Measurements from ENCODE around the gene TNFRSF1B.

DNA sequence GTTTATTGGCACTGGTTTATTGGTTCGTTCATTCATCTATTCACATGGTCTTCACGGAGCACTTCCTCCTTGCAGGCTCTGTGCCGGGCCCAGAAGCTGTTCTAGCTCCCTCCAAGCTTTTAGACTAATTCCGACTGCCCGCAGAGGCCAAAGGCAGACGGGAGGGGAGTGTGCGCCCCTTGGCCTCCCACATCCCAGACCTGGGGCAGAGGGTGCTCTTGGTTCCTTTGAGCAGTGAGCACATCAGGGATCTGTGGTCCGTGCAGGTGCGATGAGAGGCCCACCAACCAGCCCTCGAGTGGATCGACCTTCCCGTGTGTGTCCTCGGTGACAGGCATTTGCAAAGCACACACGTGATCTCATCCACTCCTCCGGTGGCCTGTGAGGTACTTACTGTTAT, 38.7 kb upstream of the TNFRSF1B start:
- TF ChIP-seq POLR2A (IDR thresholded peaks at IDR 0.05; ENCODE audit: low read length) (no peak), GATA1 (IDR thresholded peaks at IDR 0.05; ENCODE audit: low read depth, low read length) (no peak)

Measured in erythroblast (primary cell).